Body of pancreas (tissue), 4 donors: ENCODE measurements around the gene ZIC4.

Experiments
- POLR2A ChIP-seq, 3 donors: fragments of 450-650 bp; IDR thresholded peaks; one replicate each; pipeline ENCODE4 v1.6.1; 2016; ENCODE audit warnings: antibody characterized with exemption in 3 of 3, mild to moderate bottlenecking in 2 of 3
- TF ChIP-seq, protein P1 (sequence below), 7 experiments: fragments of 450-650 bp in 4 of 7; fragments of 200-600 bp in 3 of 7; sonication (generic) in 3 of 7; IDR thresholded peaks; one replicate each; pipeline ENCODE4 v1.5.1; 2016 to 2019; ENCODE audit warnings: antibody characterized with exemption in 7 of 7

DNA sequence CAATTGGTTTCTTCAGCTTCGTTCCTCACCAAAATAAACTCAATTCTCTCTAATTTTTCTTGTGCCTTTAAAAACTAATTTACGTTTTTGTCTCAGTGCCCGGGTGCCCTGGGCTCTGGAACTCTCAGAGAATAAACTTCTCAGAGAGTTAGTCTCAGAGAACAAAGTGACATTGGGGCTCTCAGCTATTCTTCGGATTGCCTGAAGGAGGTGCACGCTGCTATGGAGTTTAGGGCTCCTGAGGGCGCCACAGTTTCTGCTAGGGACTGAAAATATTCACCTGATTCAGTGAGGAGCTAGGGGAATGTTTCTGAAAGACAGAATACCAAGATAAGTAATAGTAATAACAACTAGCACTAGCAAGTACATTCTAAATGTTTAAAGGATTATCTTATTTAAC, 22.7 kb downstream of the ZIC4 start:
- TF ChIP-seq, protein P1, sequence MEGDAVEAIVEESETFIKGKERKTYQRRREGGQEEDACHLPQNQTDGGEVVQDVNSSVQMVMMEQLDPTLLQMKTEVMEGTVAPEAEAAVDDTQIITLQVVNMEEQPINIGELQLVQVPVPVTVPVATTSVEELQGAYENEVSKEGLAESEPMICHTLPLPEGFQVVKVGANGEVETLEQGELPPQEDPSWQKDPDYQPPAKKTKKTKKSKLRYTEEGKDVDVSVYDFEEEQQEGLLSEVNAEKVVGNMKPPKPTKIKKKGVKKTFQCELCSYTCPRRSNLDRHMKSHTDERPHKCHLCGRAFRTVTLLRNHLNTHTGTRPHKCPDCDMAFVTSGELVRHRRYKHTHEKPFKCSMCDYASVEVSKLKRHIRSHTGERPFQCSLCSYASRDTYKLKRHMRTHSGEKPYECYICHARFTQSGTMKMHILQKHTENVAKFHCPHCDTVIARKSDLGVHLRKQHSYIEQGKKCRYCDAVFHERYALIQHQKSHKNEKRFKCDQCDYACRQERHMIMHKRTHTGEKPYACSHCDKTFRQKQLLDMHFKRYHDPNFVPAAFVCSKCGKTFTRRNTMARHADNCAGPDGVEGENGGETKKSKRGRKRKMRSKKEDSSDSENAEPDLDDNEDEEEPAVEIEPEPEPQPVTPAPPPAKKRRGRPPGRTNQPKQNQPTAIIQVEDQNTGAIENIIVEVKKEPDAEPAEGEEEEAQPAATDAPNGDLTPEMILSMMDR (IDR thresholded peaks at IDR 0.05), result peak in 1 of 7 experiments; percentile 12
- no peak for TF ChIP-seq POLR2A (IDR thresholded peaks at IDR 0.05)
